H9 (cell line): ENCODE measurements around the gene ABHD15. TPM values are rescaled to one million over a fixed set of nuclear protein-coding genes. Genes with fewer than 3 reads are reported as not detected.

Experiments
- DNase-seq: peaks from one replicate; pipeline ENCODE4 v3.0.0-alpha.2; 2017
- H2AFZ ChIP-seq: one replicate; pipeline ENCODE4 v1.6.1; 2013; ENCODE audit warnings: mild to moderate bottlenecking, low read length, control low read depth, moderate library complexity
- H2AK5ac ChIP-seq: 2 replicates; pipeline ENCODE4 v1.6.1; 2013; ENCODE audit warnings: low read length, control low read depth, mixed read lengths; ENCODE audit not compliant: insufficient read length
- H2BK120ac ChIP-seq: one replicate; pipeline ENCODE4 v1.6.1; 2013; ENCODE audit warnings: low read depth, mild to moderate bottlenecking, low read length, control low read depth, inconsistent platforms; ENCODE audit not compliant: poor library complexity, severe bottlenecking
- H2BK12ac ChIP-seq: 2 replicates; pipeline ENCODE4 v1.6.1; 2013; ENCODE audit warnings: low read length, control low read depth, mixed read lengths, low read depth; ENCODE audit not compliant: insufficient read length
- H2BK15ac ChIP-seq: 2 replicates; pipeline ENCODE4 v1.6.1; 2013; ENCODE audit warnings: low read depth, low read length, control low read depth
- H2BK20ac ChIP-seq: one replicate; pipeline ENCODE4 v1.6.1; 2013; ENCODE audit warnings: low read depth, mild to moderate bottlenecking, low read length, control low read depth, inconsistent platforms; ENCODE audit not compliant: poor library complexity, severe bottlenecking
- H2BK5ac ChIP-seq: 2 replicates; pipeline ENCODE4 v1.6.1; 2013; ENCODE audit warnings: low read length, control low read depth, mixed read lengths; ENCODE audit not compliant: insufficient read length
- H3K14ac ChIP-seq: 2 replicates; pipeline ENCODE4 v1.6.1; 2013; ENCODE audit warnings: low read length, control low read depth; ENCODE audit not compliant: insufficient read depth
- H3K18ac ChIP-seq: 2 replicates; pipeline ENCODE4 v1.6.1; 2013; ENCODE audit warnings: low read depth, mild to moderate bottlenecking, mixed read lengths, low read length, control low read depth; ENCODE audit not compliant: insufficient read length
- H3K23ac ChIP-seq: 2 replicates; pipeline ENCODE4 v1.6.1; 2013; ENCODE audit warnings: low read length, control low read depth, mixed read lengths, low read depth; ENCODE audit not compliant: insufficient read length
- H3K23me2 ChIP-seq: 2 replicates; pipeline ENCODE4 v1.6.1; 2013; ENCODE audit warnings: low read depth, mild to moderate bottlenecking, mixed read lengths, low read length, control low read depth; ENCODE audit not compliant: insufficient read length, poor library complexity, severe bottlenecking
- H3K27ac ChIP-seq: 2 replicates; pipeline ENCODE4 v1.5.1; 2013; ENCODE audit warnings: low read length, control low read depth, mixed read lengths, low read depth; ENCODE audit not compliant: insufficient read length
- H3K27me3 ChIP-seq: 2 replicates; pipeline ENCODE4 v1.6.1; 2013; ENCODE audit warnings: low read length, control low read depth, inconsistent platforms; ENCODE audit not compliant: insufficient read depth
- H3K4ac ChIP-seq: 2 replicates; pipeline ENCODE4 v1.6.1; 2013; ENCODE audit warnings: low read depth, mild to moderate bottlenecking, control low read depth, inconsistent platforms, low read length, moderate library complexity
- H3K4me1 ChIP-seq: 2 replicates; pipeline ENCODE4 v1.6.1; 2013; ENCODE audit warnings: low read length, control low read depth, inconsistent platforms; ENCODE audit not compliant: insufficient read depth
- H3K4me2 ChIP-seq: 2 replicates; pipeline ENCODE4 v1.6.1; 2013; ENCODE audit warnings: low read length, control low read depth, mixed read lengths; ENCODE audit not compliant: insufficient read length, insufficient read depth
- H3K56ac ChIP-seq: 2 replicates; pipeline ENCODE4 v1.6.1; 2013; ENCODE audit warnings: low read depth, mild to moderate bottlenecking, mixed read lengths, low read length, control low read depth; ENCODE audit not compliant: insufficient read length
- H3K79me1 ChIP-seq: 2 replicates; pipeline ENCODE4 v1.6.1; 2013; ENCODE audit warnings: low read depth, mild to moderate bottlenecking, moderate library complexity, low read length, control low read depth, inconsistent platforms; ENCODE audit not compliant: insufficient read depth, poor library complexity, severe bottlenecking
- H3K79me2 ChIP-seq: 2 replicates; pipeline ENCODE4 v1.6.1; 2013; ENCODE audit warnings: low read length, control low read depth, inconsistent platforms; ENCODE audit not compliant: insufficient read depth
- H3K9ac ChIP-seq: 2 replicates; pipeline ENCODE4 v1.6.1; 2013; ENCODE audit warnings: low read length, control low read depth, mixed read lengths; ENCODE audit not compliant: insufficient read length; ENCODE audit errors: extremely low read depth
- H3K9me3 ChIP-seq: one replicate; pipeline ENCODE4 v1.6.1; 2013; ENCODE audit warnings: low read depth, low read length, inconsistent platforms; ENCODE audit not compliant: control insufficient read depth
- H3T11ph ChIP-seq: one replicate; pipeline ENCODE4 v1.6.1; 2013; ENCODE audit warnings: mild to moderate bottlenecking, low read length, control low read depth, inconsistent platforms
- H4K20me1 ChIP-seq: one replicate; pipeline ENCODE4 v1.6.1; 2013; ENCODE audit not compliant: control insufficient read depth, insufficient read length, insufficient read depth
- H4K5ac ChIP-seq: 2 replicates; pipeline ENCODE4 v1.6.1; 2013; ENCODE audit warnings: low read depth, mild to moderate bottlenecking, mixed read lengths, low read length, control low read depth; ENCODE audit not compliant: insufficient read length
- H4K8ac ChIP-seq: replicated peaks from 2 replicates; pipeline ENCODE4 v1.6.1; 2013; ENCODE audit warnings: low read length, control low read depth, mixed read lengths, low read depth; ENCODE audit not compliant: insufficient read length
- H4K91ac ChIP-seq: 2 replicates; pipeline ENCODE4 v1.6.1; 2013; ENCODE audit warnings: low read depth, mild to moderate bottlenecking, moderate library complexity, mixed read lengths, low read length, control low read depth; ENCODE audit not compliant: insufficient read length
- H3K27ac Mint-ChIP-seq, 3 experiments: 2 replicates in 2 of 3; 3 replicates in 1 of 3; pipeline ENCODE4 v1.8.0; 2020 to 2021; ENCODE audit warnings: mixed read lengths in 3 of 3, mild to moderate bottlenecking in 1 of 3, moderate library complexity in 1 of 3
- H3K27me3 Mint-ChIP-seq: 2 replicates; pipeline ENCODE4 v1.8.0; 2021; ENCODE audit warnings: low read depth, mild to moderate bottlenecking, moderate library complexity, mixed read lengths
- H3K36me3 Mint-ChIP-seq, 3 experiments: 2 replicates in 2 of 3; 3 replicates in 1 of 3; pipeline ENCODE4 v1.8.0; 2020 to 2021; ENCODE audit warnings: low read depth in 3 of 3, mixed read lengths in 3 of 3; ENCODE audit not compliant: insufficient read depth in 1 of 3
- H3K4me1 Mint-ChIP-seq, 2 experiments: 2 replicates each; pipeline ENCODE4 v1.8.0; 2020; ENCODE audit warnings: mixed read lengths in 2 of 2
- H3K4me3 Mint-ChIP-seq, 2 experiments: 2 replicates in 1 of 2; 3 replicates in 1 of 2; pipeline ENCODE4 v1.8.0; 2020 to 2021; ENCODE audit warnings: mild to moderate bottlenecking in 2 of 2, mixed read lengths in 2 of 2, moderate library complexity in 1 of 2
- H3K9me3 Mint-ChIP-seq, 2 experiments: 2 replicates in 1 of 2; 3 replicates in 1 of 2; pipeline ENCODE4 v1.8.0; 2020; ENCODE audit warnings: mild to moderate bottlenecking in 2 of 2, mixed read lengths in 2 of 2, moderate library complexity in 1 of 2
- CTCF ChIP-seq: fragments of 200-600 bp; sonication (generic); conservative IDR thresholded peaks from 3 replicates; pipeline ENCODE4 v1.8.0; 2021; ENCODE audit warnings: antibody characterized with exemption, mild to moderate bottlenecking
- WGBS: extraction: QIAGEN DNeasy Blood & Tissue Kit; methylation state at CpG from one replicate; pipeline ENCODE4 v1.1.7; 2013; ENCODE audit warnings: missing lambda C conversion rate, low lambda C conversion rate, mixed read lengths; ENCODE audit not compliant: insufficient read length; ENCODE audit errors: extremely low coverage; 5-methylcytosine and 5-hydroxymethylcytosine counted together
- total RNA-seq: library from RNA; stranded (reverse); gene quantifications from 2 replicates; pipeline ENCODE4 v1.2.1, GENCODE V29; 2021

The ABHD15 gene
- total RNA-seq, 1 experiment from 2014 or later: 2.5 TPM

- no peaks in the 10 kb centered on the region for H3K27me3 Mint-ChIP-seq
- no peak overlapping the region for H2BK5ac ChIP-seq
- no peak overlapping the region for H3K14ac ChIP-seq
- no peak overlapping the region for H3K18ac ChIP-seq
- H2BK120ac ChIP-seq: no peak overlapping the region
- H3K4ac ChIP-seq: no peak overlapping the region
- no peak overlapping the region for H4K91ac ChIP-seq
- H2BK20ac ChIP-seq: no peak overlapping the region
- H4K20me1 ChIP-seq: no peaks in the 10 kb centered on the region
- no peak for DNase-seq
- no peaks in the 10 kb centered on the region for H3K4me1 ChIP-seq
- H3K9me3 Mint-ChIP-seq: no peaks in the 10 kb centered on the region
- H3K27me3 ChIP-seq: no peaks in the 10 kb centered on the region
- no peak overlapping the region for H3K23ac ChIP-seq
- no peak for TF ChIP-seq CTCF
- no peak overlapping the region for H2AFZ ChIP-seq
- no peak overlapping the region for H4K5ac ChIP-seq
- H2BK15ac ChIP-seq: no peak overlapping the region
- no peak overlapping the region for H2BK12ac ChIP-seq
- H3K27ac ChIP-seq: no peak overlapping the region
- no peak overlapping the region for H3K4me3 Mint-ChIP-seq
- no peak overlapping the region for H3T11ph ChIP-seq
- no peaks in the 10 kb centered on the region for H3K79me2 ChIP-seq
- H3K27ac Mint-ChIP-seq: peak overlapping the region in 1 of 3 experiments; percentile 83; a peak in 2 of 7 replicates
- no peak overlapping the region for H2AK5ac ChIP-seq
- WGBS: no CpG with 5 or more reads among the region's 6 CpGs
- no peaks in the 10 kb centered on the region for H3K79me1 ChIP-seq
- H3K4me1 Mint-ChIP-seq: no peaks in the 10 kb centered on the region
- H3K56ac ChIP-seq: no peak overlapping the region
- peaks cover 18 to 61% (median 45%) of the 10 kb centered on the region in 3 experiments for H3K36me3 Mint-ChIP-seq
- H3K23me2 ChIP-seq: no peaks in the 10 kb centered on the region
- no peak overlapping the region for H4K8ac ChIP-seq
- H3K9me3 ChIP-seq: no peaks in the 10 kb centered on the region
- H3K4me2 ChIP-seq: no peak overlapping the region
- H3K9ac ChIP-seq: no peak overlapping the region
These were observed 55.9 kb downstream of the ABHD15 start for GRCh38 chr17:29510953-29511352.

Other genes starting within 250 kb of the ABHD15 start
- gene TAOK1, start 176.7 kb downstream of the ABHD15 start, total RNA-seq: 85.9 and 93.0 TPM in 2 replicates
- 27.1 and 28.1 TPM in 2 replicates for gene TP53I13, start 1.7 kb upstream of the ABHD15 start, total RNA-seq
- gene GIT1, start 22.6 kb upstream of the ABHD15 start, total RNA-seq: 47.0 and 47.4 TPM in 2 replicates
- gene ANKRD13B, start 26.1 kb upstream of the ABHD15 start, total RNA-seq: 21.6 and 24.2 TPM in 2 replicates
- gene CORO6, start 55.9 kb upstream of the ABHD15 start, total RNA-seq: 2.3 and 2.6 TPM in 2 replicates